ENCODE measurements around the gene LIMS4. TPM values are rescaled to one million over a fixed set of nuclear protein-coding genes. Genes with fewer than 3 reads are reported as not detected.
"Not testable (repeated sequence)": the region's sequence is repeated elsewhere in the genome, so short reads cannot be mapped to it uniquely, and the experiment has no call there.

LIMS4 gene
- total and polyA plus RNA-seq, 2 experiments from 2014 or later = 0.15 TPM; not detected in 1

DNA sequence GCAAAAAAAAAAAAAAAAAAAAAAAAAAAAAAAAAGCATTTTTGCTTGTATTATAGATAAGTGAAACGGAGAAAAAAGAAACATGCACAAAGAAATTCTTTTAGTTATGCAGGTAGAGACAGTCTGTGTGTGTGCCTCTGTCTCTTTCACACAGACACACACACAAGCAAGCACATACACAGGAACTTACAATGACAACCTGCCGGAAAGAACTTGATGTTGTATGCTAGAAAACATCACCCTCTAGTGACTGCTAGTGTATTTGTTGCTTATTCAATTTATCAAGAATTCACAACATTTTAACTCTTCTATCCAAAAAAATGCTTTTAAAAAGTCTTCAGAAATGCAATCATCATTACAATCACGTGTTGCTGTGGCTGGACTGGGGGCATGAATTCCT is 8.6 kb upstream of the LIMS4 start:
- H3K27ac Mint-ChIP-seq; H3K27ac ChIP-seq (ENCODE audit: low read depth); H2AFZ ChIP-seq; H3K79me2 ChIP-seq (replicated peaks; ENCODE audit: insufficient read depth); H3K36me3 Mint-ChIP-seq (ENCODE audit: low read depth); H3K9me3 Mint-ChIP-seq; H3K4me1 ChIP-seq (ENCODE audit: insufficient read depth); H3K4me1 Mint-ChIP-seq; H3K9me2 ChIP-seq (ENCODE audit: insufficient read depth); H3K36me3 ChIP-seq (ENCODE audit: insufficient read depth); H4K20me1 ChIP-seq (replicated peaks; ENCODE audit: insufficient read depth); DNase-seq (ENCODE audit: low spot score); ATAC-seq; H3K4me2 ChIP-seq; H3K4me3 Mint-ChIP-seq; H3K4me3 ChIP-seq; H3K27me3 ChIP-seq (ENCODE audit: insufficient read depth); H3K27me3 Mint-ChIP-seq (ENCODE audit: insufficient read depth, low read depth, poor library complexity); H3F3A ChIP-seq (replicated peaks; ENCODE audit: low read depth): not testable (repeated sequence)

DNA sequence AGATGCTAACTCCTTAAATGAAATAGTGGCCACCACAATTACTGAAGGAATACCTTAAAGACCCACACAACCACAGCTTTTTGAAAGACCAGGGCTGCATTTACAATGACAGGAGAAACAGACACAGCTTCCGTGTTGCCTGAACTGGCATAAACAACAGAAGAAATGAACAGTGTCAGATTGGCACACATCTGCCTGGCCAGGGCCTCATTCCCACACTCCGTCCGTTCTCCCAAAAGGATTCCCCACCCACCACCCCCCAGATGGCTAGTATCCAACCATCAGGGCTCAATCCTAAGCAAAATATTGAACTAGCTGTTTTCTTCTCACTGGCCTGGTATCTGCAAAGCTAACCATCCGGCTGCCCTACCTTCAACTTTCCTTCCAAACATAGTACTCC is 7.5 kb upstream of the LIMS4 start:
- H3K4me1 Mint-ChIP-seq; H3K27ac Mint-ChIP-seq; H3K36me3 Mint-ChIP-seq (ENCODE audit: low read depth); H3K9me2 ChIP-seq (ENCODE audit: insufficient read depth); H3K79me2 ChIP-seq (replicated peaks; ENCODE audit: insufficient read depth); H3K27ac ChIP-seq (ENCODE audit: low read depth); H3K27me3 ChIP-seq (ENCODE audit: insufficient read depth); H2AFZ ChIP-seq; H3K27me3 Mint-ChIP-seq (ENCODE audit: insufficient read depth, low read depth, poor library complexity); H3K4me3 ChIP-seq; ATAC-seq; H3K36me3 ChIP-seq (ENCODE audit: insufficient read depth); H3K4me2 ChIP-seq; H3K9me3 Mint-ChIP-seq; H3K4me3 Mint-ChIP-seq; H3K4me1 ChIP-seq (ENCODE audit: insufficient read depth); H4K20me1 ChIP-seq (replicated peaks; ENCODE audit: insufficient read depth); H3F3A ChIP-seq (replicated peaks; ENCODE audit: low read depth); DNase-seq (ENCODE audit: low spot score): not testable (repeated sequence)

GRCh38 chr2:110477370-110477769 is 4.8 kb upstream of the LIMS4 start:
- not testable (repeated sequence) for H3K36me3 Mint-ChIP-seq (ENCODE audit: low read depth); H3K79me2 ChIP-seq (replicated peaks; ENCODE audit: insufficient read depth); H3K4me2 ChIP-seq; H3K4me1 Mint-ChIP-seq; H3K27ac ChIP-seq (ENCODE audit: low read depth); H4K20me1 ChIP-seq (replicated peaks; ENCODE audit: insufficient read depth); H3K4me3 Mint-ChIP-seq; H3K4me1 ChIP-seq (ENCODE audit: insufficient read depth); H3K27ac Mint-ChIP-seq; H3K27me3 ChIP-seq (ENCODE audit: insufficient read depth); H3K9me3 Mint-ChIP-seq; H3K4me3 ChIP-seq; DNase-seq (ENCODE audit: low spot score); H3K36me3 ChIP-seq (ENCODE audit: insufficient read depth); H2AFZ ChIP-seq; ATAC-seq; H3F3A ChIP-seq (replicated peaks; ENCODE audit: low read depth); H3K9me2 ChIP-seq (ENCODE audit: insufficient read depth); H3K27me3 Mint-ChIP-seq (ENCODE audit: insufficient read depth, low read depth, poor library complexity)

- H3K36me3 Mint-ChIP-seq (ENCODE audit: low read depth); H3K4me3 Mint-ChIP-seq; H3K27me3 Mint-ChIP-seq (ENCODE audit: insufficient read depth, low read depth, poor library complexity); ATAC-seq; H3K27me3 ChIP-seq (ENCODE audit: insufficient read depth); H3F3A ChIP-seq (replicated peaks; ENCODE audit: low read depth); H2AFZ ChIP-seq; H3K27ac Mint-ChIP-seq; H3K79me2 ChIP-seq (replicated peaks; ENCODE audit: insufficient read depth); H3K4me2 ChIP-seq; H3K9me3 Mint-ChIP-seq; H3K4me1 Mint-ChIP-seq; H3K4me3 ChIP-seq; DNase-seq (ENCODE audit: low spot score); H3K4me1 ChIP-seq (ENCODE audit: insufficient read depth); H3K9me2 ChIP-seq (ENCODE audit: insufficient read depth); H3K36me3 ChIP-seq (ENCODE audit: insufficient read depth); H3K27ac ChIP-seq (ENCODE audit: low read depth); H4K20me1 ChIP-seq (replicated peaks; ENCODE audit: insufficient read depth): not testable (repeated sequence)
These were observed 4.3 kb upstream of the LIMS4 start for GRCh38 chr2:110476952-110477351.

DNA sequence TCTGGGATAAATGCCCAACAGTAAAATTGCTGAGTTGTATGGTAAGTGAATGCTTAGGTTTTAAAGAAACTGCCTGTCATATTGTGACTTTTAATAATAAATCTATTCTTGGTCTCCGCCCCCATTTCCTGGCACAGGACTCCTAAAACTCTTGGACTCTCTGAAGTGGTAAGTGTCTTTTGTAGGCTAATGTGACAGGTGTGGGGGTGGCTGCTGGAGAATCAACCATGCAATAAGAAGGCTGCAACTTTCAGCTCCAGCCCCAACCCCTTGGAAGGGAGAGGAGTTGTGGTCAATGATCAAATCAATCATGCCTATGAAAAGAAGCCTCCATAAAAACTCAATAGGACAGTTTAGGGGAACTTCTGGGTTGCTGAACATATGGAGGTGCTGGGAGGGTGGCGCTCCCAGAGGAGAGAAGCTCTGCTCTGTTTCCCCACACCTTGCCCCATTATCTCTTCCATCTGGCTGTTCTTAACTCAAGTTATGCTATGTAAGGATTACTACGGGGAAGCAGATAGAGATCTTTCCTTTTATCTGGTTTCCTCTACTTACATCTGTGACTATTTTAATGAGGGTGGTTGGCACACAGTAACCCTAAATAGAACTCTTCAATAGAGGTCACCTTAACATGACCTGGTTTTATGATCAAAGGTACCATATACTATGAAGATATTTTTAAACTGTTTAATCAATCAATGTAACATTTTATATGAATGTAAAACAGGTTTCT is 3.2 kb upstream of the LIMS4 start:
- H3K27ac ChIP-seq (ENCODE audit: low read depth); H2AFZ ChIP-seq; H3K79me2 ChIP-seq (replicated peaks; ENCODE audit: insufficient read depth); H3K4me3 ChIP-seq; H3F3A ChIP-seq (replicated peaks; ENCODE audit: low read depth); H3K36me3 ChIP-seq (ENCODE audit: insufficient read depth); H4K20me1 ChIP-seq (replicated peaks; ENCODE audit: insufficient read depth); H3K27me3 Mint-ChIP-seq (ENCODE audit: insufficient read depth, low read depth, poor library complexity); DNase-seq (ENCODE audit: low spot score); H3K4me3 Mint-ChIP-seq; H3K4me1 Mint-ChIP-seq; H3K36me3 Mint-ChIP-seq (ENCODE audit: low read depth); ATAC-seq; H3K9me3 Mint-ChIP-seq; H3K27ac Mint-ChIP-seq; H3K9me2 ChIP-seq (ENCODE audit: insufficient read depth); H3K4me2 ChIP-seq; H3K4me1 ChIP-seq (ENCODE audit: insufficient read depth); H3K27me3 ChIP-seq (ENCODE audit: insufficient read depth): not testable (repeated sequence)

DNA sequence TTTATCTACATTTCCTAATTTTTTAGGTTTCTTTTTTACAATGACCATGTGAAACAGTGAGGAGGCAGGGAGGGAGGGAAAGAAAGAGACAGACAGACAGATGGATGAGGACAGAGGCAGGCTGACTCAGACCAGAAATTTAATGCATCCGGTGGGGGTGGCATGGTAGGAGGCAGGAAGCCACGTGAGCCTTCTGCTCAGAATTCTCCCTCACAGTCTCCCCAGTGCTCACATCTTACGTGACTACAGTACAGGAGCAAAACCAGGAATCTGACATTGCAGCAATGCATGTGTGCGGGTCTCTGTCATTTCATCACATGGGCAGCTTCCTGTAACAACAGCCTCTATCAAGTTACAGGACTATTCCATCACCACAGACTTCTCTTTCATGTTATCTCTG is 2.3 kb upstream of the LIMS4 start:
- not testable (repeated sequence) for H3F3A ChIP-seq (replicated peaks; ENCODE audit: low read depth); H3K4me3 ChIP-seq; H3K9me3 Mint-ChIP-seq; DNase-seq (ENCODE audit: low spot score); H3K27ac ChIP-seq (ENCODE audit: low read depth); H3K27ac Mint-ChIP-seq; ATAC-seq; H3K4me2 ChIP-seq; H3K36me3 ChIP-seq (ENCODE audit: insufficient read depth); H3K27me3 ChIP-seq (ENCODE audit: insufficient read depth); H3K36me3 Mint-ChIP-seq (ENCODE audit: low read depth); H3K4me1 ChIP-seq (ENCODE audit: insufficient read depth); H3K9me2 ChIP-seq (ENCODE audit: insufficient read depth); H3K79me2 ChIP-seq (replicated peaks; ENCODE audit: insufficient read depth); H3K27me3 Mint-ChIP-seq (ENCODE audit: insufficient read depth, low read depth, poor library complexity); H3K4me3 Mint-ChIP-seq; H2AFZ ChIP-seq; H3K4me1 Mint-ChIP-seq; H4K20me1 ChIP-seq (replicated peaks; ENCODE audit: insufficient read depth)

- not testable (repeated sequence) for H3K36me3 Mint-ChIP-seq (ENCODE audit: low read depth); H3K4me1 ChIP-seq (ENCODE audit: insufficient read depth); H3K27ac Mint-ChIP-seq; H3K4me3 Mint-ChIP-seq; H3K4me1 Mint-ChIP-seq; DNase-seq (ENCODE audit: low spot score); H3K27me3 ChIP-seq (ENCODE audit: insufficient read depth); H3K27ac ChIP-seq (ENCODE audit: low read depth); H3K9me2 ChIP-seq (ENCODE audit: insufficient read depth); H3K36me3 ChIP-seq (ENCODE audit: insufficient read depth); H2AFZ ChIP-seq; H3K79me2 ChIP-seq (replicated peaks; ENCODE audit: insufficient read depth); H3K4me3 ChIP-seq; H4K20me1 ChIP-seq (replicated peaks; ENCODE audit: insufficient read depth); H3K9me3 Mint-ChIP-seq; H3K4me2 ChIP-seq; H3F3A ChIP-seq (replicated peaks; ENCODE audit: low read depth); H3K27me3 Mint-ChIP-seq (ENCODE audit: insufficient read depth, low read depth, poor library complexity)
- ATAC-seq = peak; percentile 24; the same call in 2 of the 3 replicates
These were observed 393 bp upstream of the LIMS4 start for GRCh38 chr2:110473059-110473358.
